Right lobe of liver (tissue), 4 donors: ENCODE measurements around the gene LRP1.

ENCODE experiments used
- CTCF ChIP-seq, 4 donors: fragments of 200-600 bp in 3 of 4; fragments of 450-650 bp in 1 of 4; IDR thresholded peaks; one replicate each; pipeline versions ENCODE4 v1.5.1 to v1.8.0; 2016 to 2022; ENCODE audit warnings: antibody characterized with exemption in 4 of 4, mild to moderate bottlenecking in 2 of 4
- POLR2A ChIP-seq: fragments of 450-650 bp; IDR thresholded peaks from one replicate; pipeline ENCODE4 v1.6.1; 2017; ENCODE audit warnings: antibody characterized with exemption, mild to moderate bottlenecking
- donor health status: DM: no; HTN: no; CAD: no.
- donor health status: DM: no; HTN: no; CAD: no.
- donor health status: DM: no; HTN: yes; CAD: no.

GRCh38 chr12:57237932-57238853 lies 109.9 kb downstream of the LRP1 start:
- TF ChIP-seq CTCF (IDR thresholded peaks at IDR 0.05) (no peak), POLR2A (no peak)
